ENCODE results near the gene FAM89B. TPM values are rescaled to one million over a fixed set of nuclear protein-coding genes. Genes with fewer than 3 reads are reported as not detected.
A peak's percentile ranks its signal among the peaks of the same experiment; 100 is the strongest.

The FAM89B gene
- total RNA-seq, 1 donor from 2014 or later, result 47.5 TPM

- Mint-ChIP-seq H3K36me3 (ENCODE audit: low read depth, unreplicated experiment) (peaks cover 6% of the 10 kb centered on the region), H3K4me1 (ENCODE audit: low read depth, unreplicated experiment) (peaks cover 30% of the 10 kb centered on the region), H3K27me3 (ENCODE audit: low read depth, unreplicated experiment) (peaks cover 12% of the 10 kb centered on the region), H3K27ac (ENCODE audit: unreplicated experiment) (peak within 1 kb of the TSS; percentile 77), H3K9me3 (ENCODE audit: unreplicated experiment) (no peaks in the 10 kb centered on the region), H3K4me3 (ENCODE audit: unreplicated experiment) (peak within 1 kb of the TSS; percentile 78)
- peak within 1 kb of the TSS; percentile 52 for H3K27ac ChIP-seq (ENCODE audit: low read depth, low read length)
- no peaks in the 10 kb centered on the region for H3K9me3 ChIP-seq (ENCODE audit: insufficient read depth, low read depth, low read length)
- no peaks in the 10 kb centered on the region for H3K27me3 ChIP-seq (ENCODE audit: insufficient read depth, low read length)
- H3K9ac ChIP-seq (ENCODE audit: low read length), result peak within 1 kb of the TSS; percentile 55
- H3K4me3 ChIP-seq (ENCODE audit: insufficient read depth, low read depth, low read length), result peak within 1 kb of the TSS; percentile 49
- H3K4me1 ChIP-seq (ENCODE audit: insufficient read depth, low read length), result peaks cover 58% of the 10 kb centered on the region
- no peak within 1 kb of the TSS for H2AFZ ChIP-seq (ENCODE audit: low read depth, low read length)
- no peaks in the 10 kb centered on the region for H3K36me3 ChIP-seq (ENCODE audit: insufficient read depth, low read length)
- peak; percentile 63 for DNase-seq (ENCODE audit: low read depth)
- peaks cover 31% of the 10 kb centered on the region for H3K79me2 ChIP-seq (ENCODE audit: insufficient read depth, low read length)
- FAIRE-seq, result no peak
- no peak for TF ChIP-seq EZH2 (IDR thresholded peaks at IDR 0.05; ENCODE audit: insufficient read depth, low read length)
- TF ChIP-seq CTCF (IDR thresholded peaks at IDR 0.05; ENCODE audit: insufficient read depth, low read depth, low read length), result no peak
- H4K20me1 ChIP-seq (ENCODE audit: insufficient read depth, low read length), result peaks cover 57% of the 10 kb centered on the region
- peak within 1 kb of the TSS; percentile 98 for H3K4me2 ChIP-seq (ENCODE audit: low read length)
Observed at GRCh38 chr11:65575568-65576231, 3.4 kb downstream of the FAM89B start, which contains the start of gene EHBP1L1. EHBP1L1 (plus strand) TSS chr11:65576053; CDS start chr11:65576303, 250 bp downstream.

GRCh38 chr11:65576232-65576866 is 4.0 kb downstream of the FAM89B start:
- H3K36me3 Mint-ChIP-seq (ENCODE audit: low read depth, unreplicated experiment), result peaks cover 6% of the 10 kb centered on the region
- H3K27ac Mint-ChIP-seq (ENCODE audit: unreplicated experiment), result peak overlapping the region; percentile 11
- H3K4me3 ChIP-seq (ENCODE audit: insufficient read depth, low read depth, low read length), result peak overlapping the region; percentile 49
- H3K36me3 ChIP-seq (ENCODE audit: insufficient read depth, low read length), result no peaks in the 10 kb centered on the region
- peaks cover 29% of the 10 kb centered on the region for H3K4me1 Mint-ChIP-seq (ENCODE audit: low read depth, unreplicated experiment)
- no peaks in the 10 kb centered on the region for H3K27me3 ChIP-seq (ENCODE audit: insufficient read depth, low read length)
- H3K9ac ChIP-seq (ENCODE audit: low read length), result peak overlapping the region; percentile 55
- peaks cover 13% of the 10 kb centered on the region for H3K27me3 Mint-ChIP-seq (ENCODE audit: low read depth, unreplicated experiment)
- H3K4me1 ChIP-seq (ENCODE audit: insufficient read depth, low read length), result peaks cover 52% of the 10 kb centered on the region
- H3K4me2 ChIP-seq (ENCODE audit: low read length), result peak overlapping the region; percentile 98
- peaks cover 25% of the 10 kb centered on the region for H3K79me2 ChIP-seq (ENCODE audit: insufficient read depth, low read length)
- peaks cover 51% of the 10 kb centered on the region for H4K20me1 ChIP-seq (ENCODE audit: insufficient read depth, low read length)
- H3K9me3 Mint-ChIP-seq (ENCODE audit: unreplicated experiment), result no peaks in the 10 kb centered on the region
- DNase-seq (ENCODE audit: low read depth) (no peak), FAIRE-seq (no peak)
- no peak overlapping the region for H2AFZ ChIP-seq (ENCODE audit: low read depth, low read length)
- TF ChIP-seq EZH2 (IDR thresholded peaks at IDR 0.05; ENCODE audit: insufficient read depth, low read length) (no peak), CTCF (IDR thresholded peaks at IDR 0.05; ENCODE audit: insufficient read depth, low read depth, low read length) (no peak)
- no peak overlapping the region for H3K27ac ChIP-seq (ENCODE audit: low read depth, low read length)
- H3K4me3 Mint-ChIP-seq (ENCODE audit: unreplicated experiment), result peak overlapping the region; percentile 54
- no peaks in the 10 kb centered on the region for H3K9me3 ChIP-seq (ENCODE audit: insufficient read depth, low read depth, low read length)

All from astrocyte (in vitro differentiated cells and primary cell).